Adrenal gland (tissue), 12 donors: ENCODE measurements around the gene CDKAL1. TPM values are rescaled to one million over a fixed set of nuclear protein-coding genes. Genes with fewer than 3 reads are reported as not detected.

Experiments used
- DNase-seq, 7 donors: peaks; one replicate each; pipeline ENCODE4 v3.0.0-alpha.2; 2019 to 2020
- H3K27ac ChIP-seq, 5 donors: fragments of 200-600 bp; sonication (generic) in 4 of 5; 1 replicate in 3 of 5; 2 replicates in 2 of 5; pipeline versions ENCODE4 v1.5.1 to v1.8.0; 2016 to 2020; ENCODE audit warnings: mild to moderate bottlenecking in 1 of 5
- H3K27me3 ChIP-seq: fragments of 200-600 bp; 2 replicates; pipeline ENCODE4 v1.8.0; 2021
- H3K36me3 ChIP-seq, 2 donors: fragments of 200-600 bp; replicated peaks in 1 of 2; 1 replicate in 1 of 2; 2 replicates in 1 of 2; pipeline versions ENCODE4 v1.5.1 to v1.8.0; 2018 to 2022
- H3K4me1 ChIP-seq, 2 donors: fragments of 200-600 bp; replicated peaks in 1 of 2; 1 replicate in 1 of 2; 2 replicates in 1 of 2; pipeline versions ENCODE4 v1.5.1 to v1.8.0; 2018 to 2021
- H3K4me3 ChIP-seq, 4 donors: fragments of 200-600 bp; sonication (generic) in 3 of 4; one replicate each; pipeline ENCODE4 v1.5.1; 2016 to 2018
- H3K9me3 ChIP-seq, 3 donors: fragments of 200-600 bp; sonication (generic) in 1 of 3; replicated peaks in 1 of 3; 1 replicate in 2 of 3; 2 replicates in 1 of 3; pipeline versions ENCODE4 v1.5.1 to v1.8.0; 2016 to 2021
- POLR2A ChIP-seq, 2 donors: fragments of 450-650 bp; IDR thresholded peaks; one replicate each; pipeline ENCODE4 v1.6.1; 2017; ENCODE audit warnings: antibody characterized with exemption in 2 of 2, mild to moderate bottlenecking in 2 of 2, moderate library complexity in 1 of 2
- WGBS, 4 donors: extraction: QIAGEN DNeasy Blood & Tissue Kit in 2 of 4; methylation state at CpG; one replicate each; pipeline versions ENCODE4 v1.1.5 to v1.1.7; 2013 to 2017; 5-methylcytosine and 5-hydroxymethylcytosine counted together
- intact Hi-C, 2 donors: fragments of 100-400 bp; cut with DNase I; formaldehyde crosslinking; loops; one replicate each; pipeline versions ENCODE4 v1.14.1 to v1.15.0; 2022 to 2023
- polyA plus RNA-seq, 3 donors: library from polyadenylated mRNA; stranded (reverse); fragments of 200-250 nt in 2 of 3; fragments of 350-450 nt in 1 of 3; fragmentation: Illumina TruSeq in 1 of 3; extraction: RNeasy Lipid Tissue Mini Kit (QIAGEN cat#74804) in 1 of 3; gene quantifications; one replicate each; pipeline ENCODE4 v1.2.3, GENCODE V29; 2013 to 2014
- total RNA-seq, 9 donors: library from RNA; depleted of rRNA in 4 of 9; stranded (reverse); fragments of >200 nt in 4 of 9; fragments of 120-200 nt in 1 of 9; fragmentation: NEBNext Ultra II Directional in 1 of 9; extraction: Animal tissue kit (Norgen Biotek cat#: 25700) in 1 of 9; gene quantifications; one replicate each; pipeline versions ENCODE4 v1.1.0 to v1.2.4, GENCODE V29; 2013 to 2023
- TF ChIP-seq, protein P1 (sequence below), 6 experiments: fragments of 450-650 bp in 4 of 6; fragments of 200-600 bp in 2 of 6; sonication (generic) in 1 of 6; IDR thresholded peaks; 1 replicate in 5 of 6; 2 replicates in 1 of 6; pipeline versions ENCODE4 v1.5.1 to v1.8.0; 2016 to 2021; ENCODE audit warnings: antibody characterized with exemption in 6 of 6, mild to moderate bottlenecking in 2 of 6, moderate library complexity in 1 of 6
- donor health status: healthy with polysubstance abuse.
- donor health status: Bipolar disorder and iron deficiency.
- donor health status: DM: yes; HTN: yes; CAD: no.
- donor health status: DM: no; HTN: no; CAD: no.
- donor health status: DM: no; HTN: no; CAD: no.
- donor health status: DM: yes; HTN: yes; CAD: no.

CDKAL1 gene
- total and polyA plus RNA-seq, 12 donors = 3.9 to 21.1 (median 10.6) TPM

DNA sequence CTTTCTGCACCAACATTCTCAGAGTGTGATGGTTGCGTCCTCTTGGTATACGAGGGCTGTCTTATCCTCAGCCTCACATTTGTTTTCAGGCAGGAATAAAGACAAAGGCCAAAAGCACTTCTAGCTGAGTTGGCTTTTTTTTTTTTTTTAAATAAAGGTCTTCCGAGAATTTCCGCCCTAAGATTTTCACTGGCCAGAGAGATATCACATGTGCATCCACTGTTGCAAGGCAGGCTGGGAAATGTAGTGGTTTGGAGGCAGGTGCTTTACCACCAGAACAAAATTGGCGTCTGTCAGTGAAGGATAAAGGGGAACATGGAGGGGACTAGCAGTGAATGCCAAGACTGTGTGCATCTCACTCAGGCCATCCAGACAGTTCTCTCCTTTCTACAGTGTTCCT is 724.4 kb downstream of the CDKAL1 start:
- no peak for DNase-seq
- H3K36me3 ChIP-seq = no peaks in the 10 kb centered on the region
- no peaks in the 10 kb centered on the region for H3K27me3 ChIP-seq
- H3K9me3 ChIP-seq = no peaks in the 10 kb centered on the region
- intact Hi-C loops = no loop called here
- H3K4me1 ChIP-seq = no peaks in the 10 kb centered on the region
- no peak overlapping the region for H3K4me3 ChIP-seq
- TF ChIP-seq POLR2A (IDR thresholded peaks at IDR 0.05) = no peak
- TF ChIP-seq, protein P1, sequence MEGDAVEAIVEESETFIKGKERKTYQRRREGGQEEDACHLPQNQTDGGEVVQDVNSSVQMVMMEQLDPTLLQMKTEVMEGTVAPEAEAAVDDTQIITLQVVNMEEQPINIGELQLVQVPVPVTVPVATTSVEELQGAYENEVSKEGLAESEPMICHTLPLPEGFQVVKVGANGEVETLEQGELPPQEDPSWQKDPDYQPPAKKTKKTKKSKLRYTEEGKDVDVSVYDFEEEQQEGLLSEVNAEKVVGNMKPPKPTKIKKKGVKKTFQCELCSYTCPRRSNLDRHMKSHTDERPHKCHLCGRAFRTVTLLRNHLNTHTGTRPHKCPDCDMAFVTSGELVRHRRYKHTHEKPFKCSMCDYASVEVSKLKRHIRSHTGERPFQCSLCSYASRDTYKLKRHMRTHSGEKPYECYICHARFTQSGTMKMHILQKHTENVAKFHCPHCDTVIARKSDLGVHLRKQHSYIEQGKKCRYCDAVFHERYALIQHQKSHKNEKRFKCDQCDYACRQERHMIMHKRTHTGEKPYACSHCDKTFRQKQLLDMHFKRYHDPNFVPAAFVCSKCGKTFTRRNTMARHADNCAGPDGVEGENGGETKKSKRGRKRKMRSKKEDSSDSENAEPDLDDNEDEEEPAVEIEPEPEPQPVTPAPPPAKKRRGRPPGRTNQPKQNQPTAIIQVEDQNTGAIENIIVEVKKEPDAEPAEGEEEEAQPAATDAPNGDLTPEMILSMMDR (IDR thresholded peaks at IDR 0.05) = no peak
- 84 to 90% (median 85%) methylated on average over 5 of the region's 5 CpGs for WGBS, 4 donors
- no peak overlapping the region for H3K27ac ChIP-seq

DNA sequence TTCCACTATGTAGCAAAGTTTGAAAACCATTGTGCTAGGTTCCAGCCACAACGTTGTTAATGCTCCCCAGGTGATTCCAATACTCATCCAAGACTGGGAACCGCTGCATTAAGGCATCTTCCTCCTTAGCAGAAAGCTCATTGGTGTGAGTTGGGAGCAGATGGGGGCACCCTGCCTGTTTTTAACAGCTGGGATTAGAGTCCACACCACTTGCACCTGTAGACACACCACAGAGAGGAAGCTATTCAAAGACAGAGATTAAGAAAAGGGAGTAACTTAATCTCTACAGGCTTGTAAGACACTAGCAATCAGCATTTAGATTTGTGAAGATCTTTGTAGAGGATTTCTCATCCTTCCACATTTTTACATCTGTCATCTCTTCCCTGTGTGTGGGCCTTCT is 725.4 kb downstream of the CDKAL1 start:
- no peak for DNase-seq
- intact Hi-C loops = no loop called here
- Histone ChIP-seq H3K9me3 (no peaks in the 10 kb centered on the region), H3K36me3 (no peaks in the 10 kb centered on the region), H3K27ac (no peak overlapping the region), H3K27me3 (no peaks in the 10 kb centered on the region), H3K4me3 (no peak overlapping the region), H3K4me1 (no peaks in the 10 kb centered on the region)
- no peak for TF ChIP-seq POLR2A (IDR thresholded peaks at IDR 0.05)
- TF ChIP-seq, protein P1 (IDR thresholded peaks at IDR 0.05) = no peak
- WGBS, 4 donors = 75 to 80% (median 77%) methylated on average over 2 of the region's 2 CpGs

DNA sequence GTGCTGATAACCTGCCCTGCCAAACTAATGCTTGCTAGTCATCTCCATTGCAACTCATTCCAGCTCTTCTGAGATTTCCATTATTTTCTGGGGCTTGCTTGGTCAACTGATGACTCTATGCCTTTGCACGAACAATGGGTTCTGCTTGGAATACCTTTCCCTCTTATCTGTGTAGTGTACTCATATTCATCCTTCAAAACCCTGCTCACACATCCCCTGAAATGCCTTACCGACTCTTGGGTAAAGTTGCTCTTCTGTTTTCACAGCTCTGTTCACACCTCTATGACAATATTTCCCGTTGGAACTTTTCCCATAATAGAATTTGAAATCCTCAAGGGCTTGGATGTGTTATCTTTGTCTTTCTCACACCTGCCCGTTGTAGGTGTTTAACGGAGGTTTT is 728.2 kb downstream of the CDKAL1 start:
- H3K27ac ChIP-seq = no peak overlapping the region
- 81 to 89% (median 84%) methylated on average over 5 of the region's 5 CpGs for WGBS, 4 donors
- no peak for DNase-seq
- H3K4me3 ChIP-seq = no peak overlapping the region
- no peak for TF ChIP-seq POLR2A (IDR thresholded peaks at IDR 0.05)
- TF ChIP-seq, protein P1 (IDR thresholded peaks at IDR 0.05) = no peak
- no peaks in the 10 kb centered on the region for H3K36me3 ChIP-seq
- H3K27me3 ChIP-seq = no peaks in the 10 kb centered on the region
- intact Hi-C loops = no loop called here
- no peaks in the 10 kb centered on the region for H3K9me3 ChIP-seq
- no peaks in the 10 kb centered on the region for H3K4me1 ChIP-seq

DNA sequence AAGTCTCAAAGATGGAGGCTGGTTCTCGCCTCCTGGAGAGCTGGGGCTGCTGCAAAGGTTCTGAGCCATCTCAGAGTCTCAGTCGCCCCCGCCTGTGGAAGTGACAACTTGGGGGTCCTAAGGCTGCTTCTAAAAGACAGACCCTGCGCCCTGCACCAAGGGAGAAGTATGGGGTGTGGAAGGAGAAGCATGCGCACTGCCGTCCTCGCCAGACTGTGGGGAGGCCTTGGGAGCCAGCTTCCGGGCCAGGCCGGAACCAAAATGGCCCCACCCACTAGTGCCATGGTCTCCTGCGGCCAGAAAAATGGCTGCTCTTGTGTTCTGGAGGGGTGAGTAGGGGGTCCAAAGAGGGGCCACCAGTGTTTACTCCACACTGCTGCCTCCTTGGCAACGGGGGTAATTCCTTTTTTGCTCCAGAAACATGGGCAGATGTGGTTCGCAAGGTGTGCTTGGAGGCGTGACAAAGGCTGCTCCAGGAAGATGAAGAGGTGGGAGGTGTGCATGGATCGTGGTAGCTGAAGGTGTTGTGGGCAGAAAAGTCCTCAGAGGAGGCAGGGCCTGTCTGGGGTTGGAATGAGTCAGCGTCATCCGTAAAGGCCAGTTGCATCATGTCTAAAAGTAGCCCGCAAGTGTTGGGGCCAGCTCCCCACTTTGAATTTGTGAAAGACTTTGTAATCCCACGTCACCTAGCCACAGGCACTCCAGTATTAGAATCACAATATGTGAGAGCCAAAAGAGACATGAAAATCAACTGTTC is 729.5 kb downstream of the CDKAL1 start:
- Histone ChIP-seq H3K36me3 (no peaks in the 10 kb centered on the region), H3K9me3 (no peaks in the 10 kb centered on the region), H3K27me3 (no peaks in the 10 kb centered on the region), H3K27ac (no peak overlapping the region), H3K4me3 (no peak overlapping the region), H3K4me1 (no peaks in the 10 kb centered on the region)
- no peak for TF ChIP-seq POLR2A (IDR thresholded peaks at IDR 0.05)
- TF ChIP-seq, protein P1 (IDR thresholded peaks at IDR 0.05) = no peak
- no peak for DNase-seq
- intact Hi-C loops = no loop called here
- WGBS, 4 donors = 85 to 92% (median 87%) methylated on average over 14 to 18 of the region's 18 CpGs
